ENCODE results near the gene DMRT3. TPM values are rescaled to one million over a fixed set of nuclear protein-coding genes. Genes with fewer than 3 reads are reported as not detected.
"Not testable (repeated sequence)": the region's sequence is repeated elsewhere in the genome, so short reads cannot be mapped to it uniquely, and the experiment has no call there.

Gene DMRT3
- total RNA-seq, 1 donor from 2014 or later, result not detected

DNA sequence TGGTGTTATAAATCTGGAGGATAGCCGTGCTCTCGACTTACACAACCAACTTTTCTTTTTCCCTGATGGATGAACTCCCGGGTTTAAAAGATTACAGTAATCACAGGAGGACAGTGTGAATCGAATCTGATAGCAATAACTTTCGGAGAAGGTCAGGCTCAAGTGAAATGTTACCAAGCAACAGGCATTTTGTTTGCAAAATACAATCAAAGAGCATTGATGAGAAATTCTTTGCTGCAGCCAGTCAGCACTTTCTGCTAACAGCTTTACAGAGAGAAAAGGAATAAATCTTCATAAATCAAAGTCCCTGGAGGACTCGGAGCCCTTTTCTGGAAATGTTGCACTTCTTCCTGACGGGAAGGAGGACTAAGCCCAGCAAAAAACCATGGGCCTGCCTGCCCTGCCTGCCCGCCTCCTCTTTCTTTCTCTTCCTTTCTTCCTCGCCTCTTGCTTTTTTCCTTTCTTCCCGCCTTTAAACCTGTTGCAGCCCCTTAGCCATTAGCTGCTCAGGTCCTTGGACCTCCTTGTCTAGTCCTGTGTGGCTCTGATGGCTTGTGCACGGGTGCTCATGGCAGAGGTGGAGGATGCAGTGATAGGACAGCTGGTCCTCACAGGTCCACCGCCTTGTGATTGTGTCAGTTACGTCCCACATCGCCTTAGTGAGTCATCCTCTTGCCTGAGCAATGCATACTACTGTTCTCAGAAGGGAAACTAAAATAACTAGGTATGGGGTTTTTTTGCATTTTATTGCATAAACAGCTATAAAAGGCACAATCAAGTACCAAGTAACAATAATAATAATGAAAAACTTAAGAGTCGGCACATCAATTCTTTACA, 6.2 kb downstream of the DMRT3 start:
- H3K9me3 ChIP-seq, result no peaks in the 10 kb centered on the region
- no peak overlapping the region for H3K27ac ChIP-seq
- no peak for DNase-seq (ENCODE audit: extremely low spot score in 2 of 2)
- no peaks in the 10 kb centered on the region for H3K4me1 ChIP-seq
- no peak overlapping the region for H3K4me3 ChIP-seq
- no peaks in the 10 kb centered on the region for H3K36me3 ChIP-seq
- TF ChIP-seq, protein P1, sequence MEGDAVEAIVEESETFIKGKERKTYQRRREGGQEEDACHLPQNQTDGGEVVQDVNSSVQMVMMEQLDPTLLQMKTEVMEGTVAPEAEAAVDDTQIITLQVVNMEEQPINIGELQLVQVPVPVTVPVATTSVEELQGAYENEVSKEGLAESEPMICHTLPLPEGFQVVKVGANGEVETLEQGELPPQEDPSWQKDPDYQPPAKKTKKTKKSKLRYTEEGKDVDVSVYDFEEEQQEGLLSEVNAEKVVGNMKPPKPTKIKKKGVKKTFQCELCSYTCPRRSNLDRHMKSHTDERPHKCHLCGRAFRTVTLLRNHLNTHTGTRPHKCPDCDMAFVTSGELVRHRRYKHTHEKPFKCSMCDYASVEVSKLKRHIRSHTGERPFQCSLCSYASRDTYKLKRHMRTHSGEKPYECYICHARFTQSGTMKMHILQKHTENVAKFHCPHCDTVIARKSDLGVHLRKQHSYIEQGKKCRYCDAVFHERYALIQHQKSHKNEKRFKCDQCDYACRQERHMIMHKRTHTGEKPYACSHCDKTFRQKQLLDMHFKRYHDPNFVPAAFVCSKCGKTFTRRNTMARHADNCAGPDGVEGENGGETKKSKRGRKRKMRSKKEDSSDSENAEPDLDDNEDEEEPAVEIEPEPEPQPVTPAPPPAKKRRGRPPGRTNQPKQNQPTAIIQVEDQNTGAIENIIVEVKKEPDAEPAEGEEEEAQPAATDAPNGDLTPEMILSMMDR (IDR thresholded peaks at IDR 0.05), result no peak
- no peak for TF ChIP-seq POLR2A (IDR thresholded peaks at IDR 0.05)
- no peak for TF ChIP-seq POLR2AphosphoS5 (IDR thresholded peaks at IDR 0.05; ENCODE audit: insufficient read depth in 1 of 2, low read depth in 1 of 2)
- peaks cover 11% of the 10 kb centered on the region for H3K27me3 ChIP-seq
- intact Hi-C loops (cut with DNase I), result no loop called here

DNA sequence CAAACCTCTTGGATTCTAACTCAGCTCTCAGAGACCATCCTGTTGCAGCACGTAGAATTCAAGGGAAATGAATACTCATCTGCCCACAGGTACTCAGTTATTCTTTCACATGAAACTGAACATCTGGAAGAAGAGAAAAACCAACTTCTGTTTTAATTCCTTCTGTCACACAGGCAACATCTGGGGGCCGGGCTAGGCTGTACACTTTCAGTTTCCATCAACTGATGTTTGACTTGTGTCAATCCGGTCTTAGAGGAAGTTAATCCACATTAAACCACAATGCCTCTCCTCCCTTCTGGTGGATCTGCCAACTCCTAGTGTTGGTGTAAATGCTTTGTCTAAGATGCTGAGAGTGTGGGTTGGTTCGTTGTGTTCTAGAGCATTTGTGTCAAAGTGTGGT, 17.6 kb downstream of the DMRT3 start:
- intact Hi-C loops (cut with DNase I), result no loop called here
- no peak overlapping the region for H3K4me3 ChIP-seq
- TF ChIP-seq POLR2AphosphoS5 (IDR thresholded peaks at IDR 0.05; ENCODE audit: insufficient read depth in 1 of 2, low read depth in 1 of 2) (no peak), POLR2A (IDR thresholded peaks at IDR 0.05) (no peak)
- TF ChIP-seq, protein P1 (IDR thresholded peaks at IDR 0.05), result no peak

DNA sequence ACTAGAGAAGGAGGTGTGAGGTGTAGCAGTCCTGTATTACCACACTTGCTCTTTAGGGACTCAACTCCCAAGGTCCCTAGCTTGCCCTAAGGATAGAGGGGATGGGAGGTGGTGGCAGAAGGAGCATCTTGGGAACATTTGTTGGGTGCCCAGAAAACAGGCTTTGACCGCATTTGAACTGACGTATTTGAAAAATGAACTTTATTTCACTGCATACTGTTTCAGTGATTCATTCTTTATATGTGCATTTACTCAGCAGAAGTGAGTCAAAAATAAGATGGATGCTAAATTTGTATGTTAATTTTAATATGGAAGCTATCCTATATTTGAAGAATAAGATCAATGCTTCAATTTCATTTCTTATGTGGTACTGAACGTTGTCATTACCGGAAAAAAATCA, 18.7 kb downstream of the DMRT3 start:
- Histone ChIP-seq H3K36me3 (no peaks in the 10 kb centered on the region), H3K9me3 (no peaks in the 10 kb centered on the region), H3K4me3 (no peak overlapping the region), H3K27me3 (no peaks in the 10 kb centered on the region), H3K27ac (no peak overlapping the region), H3K4me1 (no peaks in the 10 kb centered on the region)
- intact Hi-C loops (cut with DNase I), result no loop called here
- TF ChIP-seq POLR2A (IDR thresholded peaks at IDR 0.05) (no peak), POLR2AphosphoS5 (IDR thresholded peaks at IDR 0.05; ENCODE audit: insufficient read depth in 1 of 2, low read depth in 1 of 2) (no peak)
- TF ChIP-seq, protein P1 (IDR thresholded peaks at IDR 0.05), result no peak
- no peak for DNase-seq (ENCODE audit: extremely low spot score in 2 of 2)

More for the DNA sequence above, 17.6 kb downstream of the DMRT3 start:
- Histone ChIP-seq H3K9me3 (no peaks in the 10 kb centered on the region), H3K36me3 (no peaks in the 10 kb centered on the region), H3K27ac (no peak overlapping the region), H3K4me1 (no peaks in the 10 kb centered on the region), H3K27me3 (no peaks in the 10 kb centered on the region)
- DNase-seq (ENCODE audit: extremely low spot score in 2 of 2), result no peak

DNA sequence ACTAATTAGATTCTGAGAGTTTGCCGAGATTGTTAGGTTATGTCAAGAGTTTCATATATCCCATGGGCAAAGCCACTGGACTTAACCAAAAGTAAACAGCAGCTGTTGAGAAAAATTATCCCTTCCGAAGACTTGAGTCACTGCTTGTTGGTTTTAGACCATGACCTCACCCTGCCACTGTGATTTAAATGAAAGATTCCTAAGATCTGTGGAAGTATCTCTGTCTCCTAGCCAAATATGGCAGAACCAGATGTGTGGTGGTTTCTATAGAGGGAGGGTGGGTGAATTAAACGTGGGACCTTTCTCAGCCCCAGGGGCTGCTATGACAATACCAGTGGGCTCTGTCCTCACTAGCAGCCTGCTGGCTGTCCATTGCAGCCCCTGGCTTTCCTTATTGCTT, 19.3 kb downstream of the DMRT3 start:
- no peak for DNase-seq (ENCODE audit: extremely low spot score in 2 of 2)
- Histone ChIP-seq H3K9me3 (no peaks in the 10 kb centered on the region), H3K36me3 (no peaks in the 10 kb centered on the region), H3K4me1 (no peaks in the 10 kb centered on the region), H3K27me3 (no peaks in the 10 kb centered on the region), H3K4me3 (no peak overlapping the region), H3K27ac (no peak overlapping the region)
- intact Hi-C loops (cut with DNase I), result no loop called here
- TF ChIP-seq POLR2A (IDR thresholded peaks at IDR 0.05) (no peak), POLR2AphosphoS5 (IDR thresholded peaks at IDR 0.05; ENCODE audit: insufficient read depth in 1 of 2, low read depth in 1 of 2) (no peak)
- TF ChIP-seq, protein P1 (IDR thresholded peaks at IDR 0.05), result no peak

DNA sequence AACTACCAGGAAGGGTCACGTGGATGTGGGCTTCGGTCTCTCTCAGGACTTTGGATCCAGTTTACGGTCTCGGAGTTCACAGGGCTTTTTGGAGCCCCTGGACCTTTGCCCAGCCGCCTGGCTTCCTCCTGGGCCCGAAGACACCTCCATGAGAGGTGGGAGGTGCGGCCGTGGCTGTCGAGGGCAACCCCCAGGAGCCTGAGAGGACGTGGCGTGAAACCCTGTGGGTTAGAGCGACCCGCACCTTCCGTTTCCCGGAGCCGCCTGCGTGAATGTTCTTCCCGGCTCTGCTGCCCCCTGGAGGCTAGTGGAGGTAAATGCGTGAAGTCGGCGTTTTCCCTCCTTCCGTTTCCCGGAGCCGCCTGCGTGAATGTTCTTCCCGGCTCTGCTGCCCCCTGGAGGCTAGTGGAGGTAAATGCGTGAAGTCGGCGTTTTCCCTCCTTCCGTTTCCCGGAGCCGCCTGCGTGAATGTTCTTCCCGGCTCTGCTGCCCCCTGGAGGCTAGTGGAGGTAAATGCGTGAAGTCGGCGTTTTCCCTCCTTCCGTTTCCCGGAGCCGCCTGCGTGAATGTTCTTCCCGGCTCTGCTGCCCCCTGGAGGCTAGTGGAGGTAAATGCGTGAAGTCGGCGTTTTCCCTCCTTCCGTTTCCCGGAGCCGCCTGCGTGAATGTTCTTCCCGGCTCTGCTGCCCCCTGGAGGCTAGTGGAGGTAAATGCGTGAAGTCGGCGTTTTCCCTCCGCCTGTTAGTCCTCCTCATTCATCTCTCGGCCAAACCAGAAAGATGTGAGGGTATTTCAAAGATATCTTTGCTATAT, 22.1 kb downstream of the DMRT3 start:
- DNase-seq (ENCODE audit: extremely low spot score in 2 of 2); H3K27ac ChIP-seq; intact Hi-C loops (cut with DNase I); H3K4me1 ChIP-seq; H3K9me3 ChIP-seq; H3K4me3 ChIP-seq; H3K36me3 ChIP-seq; H3K27me3 ChIP-seq: not testable (repeated sequence)

All from vagina (tissue), 2 donors.